Activated CD8-positive, alpha-beta memory T cell treated with anti-CD3 and anti-CD28 coated beads, Interleukin-2, amount 50 U/mL, for 48 hours (primary cell): ENCODE data around the gene NLGN4X.

Experiments used
- DNase-seq: peaks from one replicate; pipeline ENCODE4 v3.0.0-alpha.2; 2020

NLGN4X gene

DNA sequence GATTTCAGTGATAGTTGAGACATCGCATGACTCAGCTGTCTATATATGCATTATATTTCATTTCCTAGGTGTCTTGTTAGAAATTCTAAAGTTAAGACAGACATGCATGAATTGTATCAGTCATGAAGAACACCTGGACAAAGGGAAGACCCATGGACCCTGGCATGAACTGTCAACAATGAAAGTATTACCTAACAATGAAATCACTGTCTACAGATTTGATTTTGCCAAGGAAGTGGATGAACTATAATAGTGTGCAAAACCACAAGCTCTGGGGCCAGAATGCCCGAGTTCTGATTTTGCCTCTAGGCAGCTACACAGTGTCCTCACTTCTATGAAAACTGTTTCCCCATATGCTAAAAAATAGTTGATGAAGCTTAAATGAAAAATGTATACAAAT is 386.1 kb downstream of the NLGN4X start:
- no peak for DNase-seq
